Keratinocyte (primary cell): ENCODE measurements around the gene HRK. TPM values are rescaled to one million over a fixed set of nuclear protein-coding genes. Genes with fewer than 3 reads are reported as not detected.

Experiments
- DNase-seq: peaks from one replicate; pipeline ENCODE4 v3.0.0-alpha.2; 2011; ENCODE audit warnings: low read depth, missing footprints, low spot score
- FAIRE-seq: peaks from 2 replicates; lab custom pipeline; 2011; peaks lifted over from hg19 to GRCh38; lab: Jason Lieb, UNC
- H2AFZ ChIP-seq: 2 replicates; pipeline ENCODE4 v1.6.0; 2012; ENCODE audit warnings: low read length, control low read depth, inconsistent platforms; ENCODE audit not compliant: control insufficient read depth
- H3K27ac ChIP-seq: 2 replicates; pipeline ENCODE4 v1.5.1; 2011; ENCODE audit warnings: low read length; ENCODE audit not compliant: control insufficient read depth, insufficient read depth
- H3K27me3 ChIP-seq: 3 replicates; pipeline ENCODE4 v1.6.0; 2011; ENCODE audit warnings: low read length; ENCODE audit not compliant: control insufficient read depth, insufficient read depth; ENCODE audit errors: extremely low read depth
- H3K36me3 ChIP-seq, 2 experiments: 2 replicates in 1 of 2; 3 replicates in 1 of 2; pipeline ENCODE4 v1.5.1; 2011; ENCODE audit warnings: low read length in 2 of 2, mild to moderate bottlenecking in 1 of 2; ENCODE audit not compliant: control insufficient read depth in 2 of 2, insufficient read depth in 2 of 2; ENCODE audit errors: extremely low read depth in 1 of 2
- H3K4me1 ChIP-seq: 3 replicates; pipeline ENCODE4 v1.5.1; 2011; ENCODE audit warnings: low read length; ENCODE audit not compliant: control insufficient read depth, insufficient read depth; ENCODE audit errors: extremely low read depth
- H3K4me2 ChIP-seq: 3 replicates; pipeline ENCODE4 v1.6.0; 2011; ENCODE audit warnings: low read depth, low read length; ENCODE audit not compliant: control insufficient read depth, insufficient read depth; ENCODE audit errors: extremely low read depth
- H3K4me3 ChIP-seq, 3 experiments: fragments of 200-600 bp in 1 of 3; sonication (generic) in 1 of 3; 2 replicates in 2 of 3; 3 replicates in 1 of 3; pipeline ENCODE4 v1.5.1; 2011 to 2016; ENCODE audit warnings: low read length in 3 of 3, mild to moderate bottlenecking in 3 of 3, control low read depth in 2 of 3, inconsistent platforms in 1 of 3, low read depth in 1 of 3, mixed read lengths in 1 of 3, mixed run types in 1 of 3, moderate library complexity in 1 of 3; ENCODE audit not compliant: control insufficient read depth in 2 of 3, insufficient read depth in 2 of 3; ENCODE audit errors: extremely low read depth in 1 of 3
- H3K79me2 ChIP-seq: 2 replicates; pipeline ENCODE4 v1.6.0; 2012; ENCODE audit warnings: low read length; ENCODE audit not compliant: control insufficient read depth, insufficient read depth
- H3K9ac ChIP-seq: 3 replicates; pipeline ENCODE4 v1.6.0; 2011; ENCODE audit warnings: low read length; ENCODE audit not compliant: control insufficient read depth, insufficient read depth; ENCODE audit errors: extremely low read depth
- H3K9me1 ChIP-seq: 3 replicates; pipeline ENCODE4 v1.6.0; 2011; ENCODE audit warnings: low read length; ENCODE audit not compliant: control insufficient read depth, insufficient read depth; ENCODE audit errors: extremely low read depth
- H3K9me3 ChIP-seq: 2 replicates; pipeline ENCODE4 v1.5.1; 2012; ENCODE audit warnings: low read depth, low read length; ENCODE audit not compliant: control insufficient read depth
- H4K20me1 ChIP-seq: 3 replicates; pipeline ENCODE4 v1.6.0; 2011; ENCODE audit warnings: low read length; ENCODE audit not compliant: control insufficient read depth, insufficient read depth; ENCODE audit errors: extremely low read depth
- CTCF ChIP-seq, 3 experiments: IDR thresholded peaks in 1 of 3; conservative IDR thresholded peaks in 1 of 3; optimal IDR thresholded peaks in 1 of 3; 2 replicates in 2 of 3; 3 replicates in 1 of 3; pipeline versions ENCODE3 to v1.5.1; 2011; ENCODE audit warnings: low read length in 3 of 3, mild to moderate bottlenecking in 3 of 3, moderate library complexity in 2 of 3, control low read depth in 1 of 3, inconsistent platforms in 1 of 3; ENCODE audit not compliant: insufficient read depth in 2 of 3; ENCODE audit errors: extremely low read depth in 1 of 3
- EZH2 ChIP-seq: IDR thresholded peaks from one replicate; pipeline ENCODE4 v1.6.1; 2012; ENCODE audit warnings: inconsistent platforms, mild to moderate bottlenecking, low read length, moderate library complexity
- dilution Hi-C: fragments of 300-500 bp; cut with MboI; formaldehyde crosslinking; loops from one replicate; pipeline ENCODE4 v1.7.0; 2020; ENCODE audit warnings: low sequenced_read_pairs; ENCODE audit not compliant: extremely low pct_ligation_motif_present
- polyA plus RNA-seq, 5 experiments: library from polyadenylated mRNA; depleted of rRNA in 3 of 5; stranded (reverse) in 3 of 5; stranded (forward) in 1 of 5; unstranded in 1 of 5; fragments of >200 nt; gene quantifications; 1 replicate in 1 of 5; 2 replicates in 3 of 5; 3 replicates in 1 of 5; pipeline versions ENCODE4 v1.2.1 to v1.2.3, GENCODE V29; 2011 to 2012; ENCODE audit warnings: missing spikeins in 2 of 5, low read depth in 1 of 5, low replicate concordance in 1 of 5

Gene HRK
- polyA plus RNA-seq, 1 donor (not counting 4 experiments of a cell fraction or from before 2014, with no cell fraction given): 0.01 TPM

- Histone ChIP-seq H3K27ac (no peak overlapping the region), H2AFZ (no peak overlapping the region), H3K79me2 (no peaks in the 10 kb centered on the region), H3K27me3 (no peaks in the 10 kb centered on the region), H3K9ac (no peak overlapping the region), H3K4me1 (no peaks in the 10 kb centered on the region), H3K9me3 (no peaks in the 10 kb centered on the region), H3K4me2 (no peak overlapping the region), H4K20me1 (no peaks in the 10 kb centered on the region), H3K36me3 (no peaks in the 10 kb centered on the region), H3K9me1 (no peaks in the 10 kb centered on the region), H3K4me3 (no peak overlapping the region)
- no peak for FAIRE-seq
- TF ChIP-seq EZH2: no peak
- TF ChIP-seq CTCF (optimal IDR thresholded peaks at IDR 0.05 in 1 of 3, IDR thresholded peaks at IDR 0.05 in 1 of 3, conservative IDR thresholded peaks at IDR 0.05 in 1 of 3; ENCODE audit: extremely low read depth in 1 of 3, insufficient read depth in 2 of 3, low read length in 3 of 3): no peak
- dilution Hi-C loops: no loop called here
- no peak for DNase-seq
Observed at GRCh38 chr12:116827432-116827831, 53.8 kb downstream of the HRK start.

DNA sequence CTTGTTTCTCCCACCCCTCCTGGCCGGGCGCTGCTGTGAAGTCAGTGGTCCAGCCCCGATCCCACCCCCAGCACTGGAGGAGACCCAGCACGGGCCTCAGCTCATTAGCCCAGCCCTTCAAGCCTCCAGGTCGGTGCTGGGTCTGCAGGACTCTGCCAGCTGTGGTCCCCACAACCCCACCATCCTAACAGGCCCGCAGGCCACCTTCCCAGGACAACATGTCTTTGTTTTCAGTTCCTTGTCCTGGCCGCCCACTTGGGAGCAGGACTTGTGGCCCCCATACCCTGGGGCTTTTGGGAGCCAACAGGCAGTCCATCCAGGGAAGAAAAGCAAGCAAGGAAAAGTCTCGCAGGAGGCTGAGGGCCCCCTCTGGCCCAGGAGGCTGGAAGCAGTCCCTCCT lies 60.0 kb downstream of the HRK start:
- dilution Hi-C loops: no loop called here
- H3K36me3 ChIP-seq: no peaks in the 10 kb centered on the region
- no peaks in the 10 kb centered on the region for H3K9me1 ChIP-seq
- H2AFZ ChIP-seq: no peak overlapping the region
- DNase-seq (no peak), FAIRE-seq (no peak)
- H3K27ac ChIP-seq: no peak overlapping the region
- H4K20me1 ChIP-seq: no peaks in the 10 kb centered on the region
- no peaks in the 10 kb centered on the region for H3K9me3 ChIP-seq
- peaks cover 10% of the 10 kb centered on the region for H3K27me3 ChIP-seq
- H3K4me1 ChIP-seq: peaks cover 6% of the 10 kb centered on the region
- no peak overlapping the region for H3K4me3 ChIP-seq
- TF ChIP-seq CTCF (optimal IDR thresholded peaks at IDR 0.05 in 1 of 3, IDR thresholded peaks at IDR 0.05 in 1 of 3, conservative IDR thresholded peaks at IDR 0.05 in 1 of 3; ENCODE audit: extremely low read depth in 1 of 3, insufficient read depth in 2 of 3, low read length in 3 of 3): no peak
- TF ChIP-seq EZH2: no peak
- no peak overlapping the region for H3K9ac ChIP-seq
- no peaks in the 10 kb centered on the region for H3K79me2 ChIP-seq
- no peak overlapping the region for H3K4me2 ChIP-seq
